ENCODE measurements around the gene SLIT3.

The SLIT3 gene

GRCh38 chr5:169104937-169105494 is 195.9 kb downstream of the SLIT3 start:
- H3K36me3 ChIP-seq (ENCODE audit: insufficient read depth, low read length) = no peaks in the 10 kb centered on the region
- H3K4me2 ChIP-seq (ENCODE audit: low read depth, low read length, poor library complexity, severe bottlenecking) = no peak overlapping the region
- no peaks in the 10 kb centered on the region for H3K9me2 ChIP-seq (replicated peaks; ENCODE audit: low read depth, low read length)
- H3K4me3 ChIP-seq (ENCODE audit: low read length, poor library complexity, severe bottlenecking) = no peak overlapping the region
- H3K9me3 ChIP-seq (ENCODE audit: insufficient read depth, low read depth, low read length) = no peaks in the 10 kb centered on the region
- H3K9ac ChIP-seq (ENCODE audit: low read depth, low read length, poor library complexity, severe bottlenecking) = no peak overlapping the region
- H2AFZ ChIP-seq (ENCODE audit: low read length) = no peak overlapping the region
- TF ChIP-seq CTCF (conservative IDR thresholded peaks at IDR 0.05; ENCODE audit: low read length) (no peak), EZH2phosphoT487 (IDR thresholded peaks at IDR 0.05; ENCODE audit: borderline replicate concordance) (no peak)
- no peaks in the 10 kb centered on the region for H3F3A ChIP-seq (ENCODE audit: low read depth)
- H4K20me1 ChIP-seq (ENCODE audit: insufficient read depth, low read length, poor library complexity, severe bottlenecking) = no peaks in the 10 kb centered on the region
- no peaks in the 10 kb centered on the region for H3K79me2 ChIP-seq (ENCODE audit: insufficient read depth, low read length)
- H3K4me1 ChIP-seq (ENCODE audit: insufficient read depth, low read length, poor library complexity, severe bottlenecking) = no peaks in the 10 kb centered on the region
- no peaks in the 10 kb centered on the region for H3K27me3 ChIP-seq (ENCODE audit: insufficient read depth, low read length, poor library complexity, severe bottlenecking)

DNA sequence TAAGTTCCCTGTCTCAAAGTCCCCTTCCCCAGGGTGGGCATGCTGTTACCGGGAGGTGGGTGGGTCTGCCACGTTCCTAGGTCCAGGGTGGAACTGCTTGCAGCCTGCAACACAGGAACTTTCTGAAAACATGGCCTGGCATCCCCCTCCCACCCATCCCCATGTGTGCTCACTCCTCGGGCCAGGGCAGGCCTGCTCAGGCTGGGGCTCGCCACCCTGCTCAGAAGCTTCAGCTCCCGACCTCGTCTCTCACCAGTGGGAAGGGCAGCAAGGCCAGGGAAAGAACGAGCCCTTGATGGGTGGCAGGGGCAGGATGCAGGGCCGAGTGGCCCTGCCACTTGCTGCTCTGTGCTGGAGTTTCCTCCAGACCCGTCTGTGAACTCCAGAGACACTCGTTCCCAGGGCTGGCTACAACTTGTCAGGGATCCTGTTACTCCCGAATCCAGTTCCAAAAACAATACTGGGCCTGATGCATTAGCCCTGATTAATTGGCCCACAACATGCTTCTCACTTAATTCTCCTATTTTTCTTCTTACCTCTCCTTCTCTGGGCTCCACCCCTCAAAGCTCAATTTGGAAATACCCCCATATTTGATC is 197.3 kb downstream of the SLIT3 start:
- no peak for TF ChIP-seq EZH2phosphoT487 (IDR thresholded peaks at IDR 0.05; ENCODE audit: borderline replicate concordance)
- TF ChIP-seq CTCF (conservative IDR thresholded peaks at IDR 0.05; ENCODE audit: low read length) = no peak
- Histone ChIP-seq H4K20me1 (ENCODE audit: insufficient read depth, low read length, poor library complexity, severe bottlenecking) (no peaks in the 10 kb centered on the region), H3K9me3 (ENCODE audit: insufficient read depth, low read depth, low read length) (no peaks in the 10 kb centered on the region), H3K9me2 (replicated peaks; ENCODE audit: low read depth, low read length) (no peaks in the 10 kb centered on the region), H2AFZ (ENCODE audit: low read length) (no peak overlapping the region), H3F3A (ENCODE audit: low read depth) (no peaks in the 10 kb centered on the region), H3K36me3 (ENCODE audit: insufficient read depth, low read length) (no peaks in the 10 kb centered on the region), H3K4me3 (ENCODE audit: low read length, poor library complexity, severe bottlenecking) (no peak overlapping the region), H3K9ac (ENCODE audit: low read depth, low read length, poor library complexity, severe bottlenecking) (no peak overlapping the region), H3K4me1 (ENCODE audit: insufficient read depth, low read length, poor library complexity, severe bottlenecking) (no peaks in the 10 kb centered on the region), H3K79me2 (ENCODE audit: insufficient read depth, low read length) (no peaks in the 10 kb centered on the region), H3K27me3 (ENCODE audit: insufficient read depth, low read length, poor library complexity, severe bottlenecking) (no peaks in the 10 kb centered on the region), H3K4me2 (ENCODE audit: low read depth, low read length, poor library complexity, severe bottlenecking) (no peak overlapping the region)

DNA sequence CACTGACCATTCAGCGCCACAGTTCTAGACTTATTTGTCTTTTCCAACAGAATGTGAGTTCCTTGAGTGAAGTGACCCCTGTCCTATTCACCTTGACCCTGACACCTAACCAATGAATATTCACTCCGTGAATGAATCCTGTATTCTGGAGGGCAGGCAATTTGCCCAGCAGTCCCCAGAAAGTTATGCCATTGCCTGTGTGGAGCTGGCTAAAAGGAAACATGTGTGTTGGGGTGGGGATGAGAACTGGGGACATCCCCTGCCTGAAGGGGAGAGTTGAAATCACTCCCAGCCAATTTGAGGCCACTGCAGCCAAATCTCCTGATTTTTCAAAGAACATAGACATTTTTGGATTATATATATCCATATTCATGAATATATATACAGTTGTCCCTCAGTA is 199.0 kb downstream of the SLIT3 start:
- H3K4me1 ChIP-seq (ENCODE audit: insufficient read depth, low read length, poor library complexity, severe bottlenecking) = no peaks in the 10 kb centered on the region
- no peaks in the 10 kb centered on the region for H3K79me2 ChIP-seq (ENCODE audit: insufficient read depth, low read length)
- H3K27me3 ChIP-seq (ENCODE audit: insufficient read depth, low read length, poor library complexity, severe bottlenecking) = no peaks in the 10 kb centered on the region
- H3K4me3 ChIP-seq (ENCODE audit: low read length, poor library complexity, severe bottlenecking) = no peak overlapping the region
- no peaks in the 10 kb centered on the region for H4K20me1 ChIP-seq (ENCODE audit: insufficient read depth, low read length, poor library complexity, severe bottlenecking)
- no peaks in the 10 kb centered on the region for H3F3A ChIP-seq (ENCODE audit: low read depth)
- H3K9me3 ChIP-seq (ENCODE audit: insufficient read depth, low read depth, low read length) = no peaks in the 10 kb centered on the region
- no peak overlapping the region for H3K9ac ChIP-seq (ENCODE audit: low read depth, low read length, poor library complexity, severe bottlenecking)
- no peaks in the 10 kb centered on the region for H3K36me3 ChIP-seq (ENCODE audit: insufficient read depth, low read length)
- no peak for TF ChIP-seq CTCF (conservative IDR thresholded peaks at IDR 0.05; ENCODE audit: low read length)
- TF ChIP-seq EZH2phosphoT487 (IDR thresholded peaks at IDR 0.05; ENCODE audit: borderline replicate concordance) = no peak
- no peak overlapping the region for H2AFZ ChIP-seq (ENCODE audit: low read length)
- no peak overlapping the region for H3K4me2 ChIP-seq (ENCODE audit: low read depth, low read length, poor library complexity, severe bottlenecking)
- no peaks in the 10 kb centered on the region for H3K9me2 ChIP-seq (replicated peaks; ENCODE audit: low read depth, low read length)

Data from Loucy (cell line).